HG03039 (cell line): ENCODE results near the gene ASPHD2.

Experiments
- ATAC-seq: cut with Tn5 transposase; IDR thresholded peaks from one replicate; pipeline ENCODE4 v1.9.1; 2021; ENCODE audit warnings: mild to moderate bottlenecking, moderate library complexity; ENCODE audit not compliant: unreplicated experiment

Gene ASPHD2

DNA sequence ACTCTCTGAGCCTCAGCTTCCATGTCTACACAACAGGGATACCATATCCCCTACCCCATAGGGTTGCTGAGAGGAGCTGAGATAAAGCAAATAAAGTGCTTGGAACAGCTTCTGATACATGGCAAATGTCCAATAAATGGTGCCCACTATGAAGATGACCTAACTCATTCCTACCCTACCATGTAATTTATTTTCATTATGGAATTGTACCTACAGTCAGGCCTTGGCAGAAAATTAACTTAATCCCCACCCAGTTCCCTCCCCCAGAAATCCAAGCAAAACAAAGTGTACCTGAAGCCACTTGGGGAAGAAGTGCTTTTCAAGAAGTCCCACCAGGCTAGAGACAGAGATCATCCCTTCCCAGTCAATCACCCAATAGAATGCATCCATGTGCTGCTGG is 65.4 kb downstream of the ASPHD2 start:
- ATAC-seq = no peak
